Mucosa of descending colon (tissue), 3 donors: ENCODE data around the gene CDCA8. TPM values are rescaled to one million over a fixed set of nuclear protein-coding genes. Genes with fewer than 3 reads are reported as not detected.

Experiments
- ATAC-seq: fragments of 200-7000 bp; cut with Tn5 transposase; one replicate; pipeline ENCODE4 v1.9.1; 2020; ENCODE audit warnings: mild to moderate bottlenecking, moderate library complexity
- DNase-seq, 3 donors: peaks; one replicate each; pipeline ENCODE4 v3.0.0-alpha.2; 2020
- H3K36me3 ChIP-seq: fragments of 200-600 bp; one replicate; pipeline ENCODE4 v1.8.0; 2021; ENCODE audit warnings: low read depth, mild to moderate bottlenecking
- H3K4me1 ChIP-seq: fragments of 200-600 bp; one replicate; pipeline ENCODE4 v1.8.0; 2021; ENCODE audit warnings: low read depth, mild to moderate bottlenecking
- H3K4me3 ChIP-seq: fragments of 200-600 bp; one replicate; pipeline ENCODE4 v1.8.0; 2021; ENCODE audit warnings: mild to moderate bottlenecking
- H3K9me3 ChIP-seq: fragments of 200-600 bp; one replicate; pipeline ENCODE4 v1.8.0; 2021; ENCODE audit warnings: mild to moderate bottlenecking
- CTCF ChIP-seq: fragments of 200-600 bp; IDR thresholded peaks from one replicate; pipeline ENCODE4 v1.8.0; 2022; ENCODE audit warnings: antibody characterized with exemption, mild to moderate bottlenecking
- intact Hi-C, 2 donors: fragments of 100-400 bp; cut with DNase I in 1 of 2; cut with micrococcal nuclease in 1 of 2; formaldehyde crosslinking; loops; one replicate each; pipeline versions ENCODE4 v1.11.0 to v1.11.1; 2022; cut with DNase I, micrococcal nuclease
- total RNA-seq, 3 donors: library from RNA; stranded (reverse); fragmentation: NEBNext Ultra II Directional in 2 of 3; extraction: Animal tissue kit (Norgen Biotek cat#: 25700) in 2 of 3; gene quantifications; one replicate each; pipeline versions ENCODE4 v1.2.1 to v1.2.4, GENCODE V29; 2021 to 2023
- donor health status: DM: no; HTN: no; CAD: no; lungs with moderate emphysema.
- donor health status: DM: no; HTN: no; CAD: no.
- donor health status: DM: no; HTN: yes; CAD: no.

The CDCA8 gene
- total RNA-seq, 3 donors from 2014 or later: 3.8 to 16.8 (median 10.1) TPM

GRCh38 chr1:37652976-37653375 is 39.3 kb upstream of the CDCA8 start:
- no peak for DNase-seq
- H3K36me3 ChIP-seq: no peaks in the 10 kb centered on the region
- no peak overlapping the region for H3K4me3 ChIP-seq
- intact Hi-C loops: no loop called here
- TF ChIP-seq CTCF: no peak
- ATAC-seq: no peak
- no peaks in the 10 kb centered on the region for H3K9me3 ChIP-seq
- H3K4me1 ChIP-seq: no peaks in the 10 kb centered on the region

GRCh38 chr1:37653906-37654305 is 38.4 kb upstream of the CDCA8 start:
- H3K9me3 ChIP-seq: no peaks in the 10 kb centered on the region
- intact Hi-C loops: no loop called here
- DNase-seq (no peak), ATAC-seq (no peak)
- no peaks in the 10 kb centered on the region for H3K36me3 ChIP-seq
- H3K4me1 ChIP-seq: no peaks in the 10 kb centered on the region
- TF ChIP-seq CTCF: no peak
- H3K4me3 ChIP-seq: no peak overlapping the region

- no peaks in the 10 kb centered on the region for H3K36me3 ChIP-seq
- no peak for TF ChIP-seq CTCF
- no peaks in the 10 kb centered on the region for H3K9me3 ChIP-seq
- no peak overlapping the region for H3K4me3 ChIP-seq
- DNase-seq (no peak), ATAC-seq (no peak)
- H3K4me1 ChIP-seq: no peaks in the 10 kb centered on the region
- intact Hi-C loops: no loop called here
Measured at GRCh38 chr1:37655274-37655673, 37.0 kb upstream of the CDCA8 start.

- Histone ChIP-seq H3K9me3 (no peaks in the 10 kb centered on the region), H3K4me3 (no peak overlapping the region), H3K4me1 (no peaks in the 10 kb centered on the region), H3K36me3 (no peaks in the 10 kb centered on the region)
- intact Hi-C loops: no loop called here
- TF ChIP-seq CTCF: no peak
- DNase-seq (no peak), ATAC-seq (no peak)
Measured at GRCh38 chr1:37656026-37656425, 36.3 kb upstream of the CDCA8 start.

- no peak for DNase-seq
- Histone ChIP-seq H3K36me3 (no peaks in the 10 kb centered on the region), H3K4me1 (no peaks in the 10 kb centered on the region), H3K4me3 (no peak overlapping the region), H3K9me3 (no peaks in the 10 kb centered on the region)
- no peak for ATAC-seq
- TF ChIP-seq CTCF: no peak
- intact Hi-C loops: no loop called here
Measured at GRCh38 chr1:37656881-37657280, 35.4 kb upstream of the CDCA8 start.
